ENCODE results near the gene UPK2. TPM values are rescaled to one million over a fixed set of nuclear protein-coding genes. Genes with fewer than 3 reads are reported as not detected.

UPK2 gene
- total RNA-seq (2014; rRNA removed; shearing (Covaris generic)), result 0.31 TPM in 1 of 2 replicates, not detected in the other

DNA sequence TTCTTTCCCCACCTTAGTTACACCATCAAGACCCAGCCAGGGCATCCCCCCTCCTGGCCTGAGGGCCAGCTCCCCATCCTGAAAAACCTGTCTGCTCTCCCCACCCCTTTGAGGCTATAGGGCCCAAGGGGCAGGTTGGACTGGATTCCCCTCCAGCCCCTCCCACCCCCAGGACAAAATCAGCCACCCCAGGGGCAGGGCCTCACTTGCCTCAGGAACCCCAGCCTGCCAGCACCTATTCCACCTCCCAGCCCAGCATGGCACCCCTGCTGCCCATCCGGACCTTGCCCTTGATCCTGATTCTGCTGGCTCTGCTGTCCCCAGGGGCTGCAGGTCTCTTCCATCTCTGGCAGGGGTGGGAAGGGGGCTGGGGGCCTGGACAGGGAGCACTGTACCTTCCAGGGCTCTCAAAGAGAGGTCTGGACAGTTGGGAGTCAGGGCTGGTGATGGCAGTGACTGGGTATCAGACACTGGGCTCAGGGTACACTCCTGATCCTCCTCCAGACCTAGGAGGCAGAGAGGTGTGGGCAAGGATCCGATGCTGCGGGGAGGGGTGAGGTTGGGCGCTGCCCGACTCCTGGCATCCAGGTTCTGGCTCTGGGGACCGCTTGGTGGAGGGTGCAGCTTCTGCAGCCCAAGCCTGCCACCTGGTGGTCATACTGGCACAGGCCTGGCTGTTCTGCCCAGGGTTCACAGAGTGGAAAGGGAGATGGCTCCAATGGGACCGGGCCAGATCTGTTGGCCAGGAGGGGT is at the start of gene UPK2:
Gene UPK2, plus strand, starts transcription at position 205 of the 753 bp plus-strand sequence. Its CDS starts 53 bp downstream, at position 258.
- peak; percentile 97 for DNase-seq (ENCODE audit: low spot score)

DNA sequence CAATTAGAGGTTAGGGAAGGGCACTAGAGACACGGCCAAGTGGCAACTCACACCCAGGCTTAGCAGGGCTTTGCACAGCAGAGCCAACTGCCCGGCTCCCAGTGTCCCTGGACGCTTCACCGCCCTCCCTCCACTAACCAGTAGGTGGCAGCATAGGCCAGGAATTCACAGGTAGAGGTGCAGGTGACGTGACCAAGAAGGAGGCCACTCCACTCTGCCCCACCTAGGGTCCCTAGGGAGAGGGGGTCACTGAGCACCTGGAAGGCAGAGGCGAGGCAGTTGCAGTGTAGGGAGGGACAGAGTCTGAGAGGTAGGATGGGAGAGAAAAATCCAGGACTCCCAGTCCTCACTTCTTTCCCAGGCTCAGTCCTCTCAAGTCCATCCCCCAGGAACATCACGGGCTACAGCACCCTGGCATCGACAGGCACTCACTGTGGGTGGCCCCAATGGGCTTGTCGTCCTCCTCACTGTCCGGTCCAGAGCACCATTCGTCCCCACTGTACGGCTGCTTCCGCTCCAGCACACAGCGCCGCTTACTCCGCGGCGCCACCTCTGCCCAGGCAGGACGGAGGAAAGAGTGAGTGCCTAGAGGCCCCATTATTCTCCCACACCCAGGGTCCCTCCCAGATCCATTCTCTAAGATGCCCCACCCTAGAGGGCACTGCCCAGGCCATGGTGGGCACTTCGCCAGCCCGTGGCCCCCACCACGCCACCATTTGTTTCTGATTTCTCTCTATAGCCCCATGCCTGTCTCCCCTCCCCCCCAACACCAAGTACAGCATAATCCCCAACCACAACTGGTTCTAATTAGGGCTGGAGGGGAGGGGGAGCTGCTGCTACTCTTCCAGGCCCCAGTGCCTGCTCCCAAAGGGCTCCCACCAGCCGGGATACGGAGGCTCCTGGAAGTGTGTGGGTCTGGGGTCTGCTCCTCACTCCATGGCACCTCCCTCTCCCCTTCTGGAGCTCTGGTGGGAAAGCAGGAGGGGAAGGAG is 48.8 kb upstream of the UPK2 start:
- peak; percentile 98 for DNase-seq (ENCODE audit: low spot score)

DNA sequence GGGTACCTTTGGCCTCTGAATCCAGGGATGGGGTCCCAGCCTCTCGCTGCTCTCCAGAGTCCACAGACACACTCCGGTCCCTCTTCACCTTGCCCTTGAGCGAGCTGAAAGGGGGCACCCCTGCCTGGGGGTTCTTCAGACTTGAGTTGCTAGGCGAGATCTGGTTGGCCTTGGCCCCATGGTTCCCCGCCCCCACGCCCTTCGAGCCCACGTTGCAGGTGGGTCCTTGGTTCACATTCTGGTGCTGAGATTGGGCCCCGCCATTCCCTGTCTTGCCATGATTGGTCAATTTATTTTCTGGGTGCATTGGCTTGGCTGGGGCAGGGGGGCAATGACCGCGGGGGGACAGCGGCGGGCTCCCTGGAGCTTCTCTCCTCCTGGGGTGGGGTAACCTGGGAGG is 47.8 kb upstream of the UPK2 start:
- DNase-seq (ENCODE audit: low spot score), result no peak

DNA sequence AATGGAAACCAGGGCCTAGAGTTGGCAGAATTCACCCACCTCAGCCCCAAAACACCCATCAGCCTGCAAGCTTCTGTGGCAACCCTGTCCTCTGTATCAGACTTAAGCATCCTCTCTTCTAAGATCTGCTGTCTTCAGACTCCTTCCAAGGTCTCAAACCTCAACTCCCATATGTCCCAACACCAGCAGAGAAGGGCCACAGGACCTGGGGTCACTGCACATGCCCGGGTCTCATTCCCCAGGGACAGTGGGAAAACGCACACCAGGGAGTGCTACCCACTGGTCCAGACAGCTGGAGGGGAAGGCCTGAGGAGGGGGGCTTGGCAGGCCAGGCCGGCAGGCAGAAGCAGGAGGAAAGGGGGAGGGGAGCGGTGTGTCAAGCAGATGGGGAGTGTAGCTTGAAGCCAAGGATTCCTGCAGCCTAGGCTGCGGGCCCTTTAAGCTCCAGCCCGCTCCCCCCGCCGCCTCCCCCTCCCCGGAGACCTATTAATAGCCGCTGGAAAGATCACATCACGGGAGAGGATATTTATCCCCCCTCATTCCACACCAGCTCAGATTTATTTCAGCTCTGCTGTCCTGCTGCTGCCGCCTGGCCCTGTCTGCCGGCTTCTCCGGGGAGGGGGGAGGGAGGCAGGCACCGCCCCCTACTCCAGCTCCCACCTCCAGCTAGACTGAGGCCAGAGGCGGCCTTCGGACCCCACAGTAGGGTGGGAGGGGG is 47.0 kb upstream of the UPK2 start:
- DNase-seq (ENCODE audit: low spot score), result peak; percentile 60

DNA sequence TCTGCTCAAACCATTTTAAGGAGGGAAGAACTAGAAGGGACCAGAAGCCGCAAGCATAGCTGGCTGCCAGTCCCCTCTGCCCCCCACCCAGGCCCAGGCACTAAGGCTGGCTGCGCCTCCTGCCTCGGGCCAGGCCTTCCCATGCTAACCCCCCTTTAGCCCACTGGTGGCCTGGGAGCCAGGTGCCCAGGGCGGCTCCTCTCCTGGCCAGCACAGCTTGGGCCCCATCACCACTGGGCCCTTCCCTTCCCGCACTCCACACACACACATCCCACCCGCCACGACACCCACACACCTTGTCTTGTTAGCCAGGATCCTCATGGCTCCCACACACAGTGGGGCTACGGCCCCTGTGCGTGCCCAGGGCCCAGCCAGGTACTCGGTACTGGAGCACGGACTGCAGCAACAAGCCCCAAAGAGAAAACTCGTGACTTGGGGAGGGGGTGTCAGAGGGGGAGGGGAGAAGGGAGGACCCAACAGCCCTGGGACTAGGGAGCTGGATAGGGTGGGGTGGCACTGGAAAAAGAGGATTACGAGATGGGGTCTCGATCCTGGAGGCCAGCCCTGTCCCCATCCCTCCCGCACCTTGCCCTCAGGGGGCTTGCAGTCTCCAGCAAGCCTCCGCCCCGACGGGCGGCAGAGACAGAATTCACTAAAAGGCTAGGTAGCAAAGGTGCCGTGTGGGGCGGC is 46.3 kb upstream of the UPK2 start:
- DNase-seq (ENCODE audit: low spot score), result peak; percentile 42

- peak; percentile 87 for DNase-seq (ENCODE audit: low spot score)
Measured at GRCh38 chr11:118910309-118911112, 45.6 kb upstream of the UPK2 start.

- DNase-seq (ENCODE audit: low spot score), result peak; percentile 87
Measured at GRCh38 chr11:118911113-118911879, 44.8 kb upstream of the UPK2 start.

- DNase-seq (ENCODE audit: low spot score), result peak; percentile 98
Measured at GRCh38 chr11:118911880-118912741, 44.0 kb upstream of the UPK2 start.

DNA sequence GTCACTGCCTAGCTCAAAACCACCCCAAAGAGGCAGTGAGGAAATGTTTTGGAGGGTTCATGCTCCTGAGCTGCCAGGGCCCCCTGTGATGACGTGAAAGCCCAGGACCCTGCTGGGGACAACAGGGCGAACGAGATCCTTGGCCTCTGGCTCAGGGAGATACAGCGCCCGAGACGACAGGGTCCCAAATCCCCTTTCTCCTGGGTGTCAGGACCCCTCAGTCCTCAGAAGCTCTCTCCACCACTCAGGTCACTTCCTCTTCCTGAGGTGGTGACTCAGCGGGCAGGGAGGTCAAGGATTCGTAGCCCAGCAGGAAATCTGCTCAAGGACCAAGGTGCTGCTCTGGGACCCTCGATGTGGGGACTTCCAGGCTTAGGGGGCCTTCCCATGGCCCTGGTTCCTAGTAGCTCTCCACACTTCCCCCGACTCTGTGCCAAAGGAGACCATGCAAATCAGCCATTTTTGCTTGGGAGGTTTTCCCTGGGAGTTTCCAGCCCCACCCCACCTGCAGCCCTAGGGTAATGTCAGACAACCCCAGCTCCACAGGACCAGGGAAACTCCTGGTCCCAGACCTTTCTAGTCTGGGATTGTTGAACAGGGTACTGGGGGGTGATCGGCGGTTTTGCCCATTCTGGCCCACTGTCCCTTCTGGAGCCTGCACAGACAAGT is 43.2 kb upstream of the UPK2 start:
- peak; percentile 75 for DNase-seq (ENCODE audit: low spot score)

DNA sequence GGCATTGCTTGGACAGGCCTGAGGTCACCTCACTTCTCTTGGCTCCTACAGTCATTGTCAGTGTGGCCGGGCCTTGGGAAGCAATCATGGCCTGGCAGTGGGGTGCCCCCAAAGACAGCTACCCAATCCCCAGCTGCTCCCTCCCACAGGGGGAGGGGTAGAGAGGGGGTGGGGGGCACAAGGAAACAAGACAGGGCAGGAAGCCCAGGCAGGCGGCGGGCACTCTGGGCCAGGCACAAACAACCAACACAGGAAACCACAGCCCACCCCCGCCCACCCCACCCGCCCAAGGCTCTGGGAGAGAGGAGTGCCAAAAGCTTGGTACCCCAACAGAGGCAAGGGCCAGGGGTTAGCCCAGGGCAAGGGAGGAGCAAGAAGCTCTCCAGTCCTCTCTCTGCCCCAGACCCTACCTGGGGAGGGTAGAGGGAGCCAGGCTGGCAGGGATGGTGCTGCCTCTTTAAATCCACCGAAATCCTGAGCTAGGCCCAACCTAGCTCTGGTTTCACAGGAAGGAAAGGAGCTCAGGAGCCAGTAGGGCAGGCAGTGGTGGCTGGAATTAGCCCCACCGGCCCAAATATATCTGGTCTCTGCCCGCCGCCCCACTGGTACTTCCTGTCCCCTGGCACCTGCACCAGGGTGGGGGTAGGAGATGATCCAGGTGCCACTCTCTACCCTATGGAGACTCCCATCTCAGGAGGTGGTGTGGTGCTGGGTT is 42.5 kb upstream of the UPK2 start:
- no peak for DNase-seq (ENCODE audit: low spot score)

DNA sequence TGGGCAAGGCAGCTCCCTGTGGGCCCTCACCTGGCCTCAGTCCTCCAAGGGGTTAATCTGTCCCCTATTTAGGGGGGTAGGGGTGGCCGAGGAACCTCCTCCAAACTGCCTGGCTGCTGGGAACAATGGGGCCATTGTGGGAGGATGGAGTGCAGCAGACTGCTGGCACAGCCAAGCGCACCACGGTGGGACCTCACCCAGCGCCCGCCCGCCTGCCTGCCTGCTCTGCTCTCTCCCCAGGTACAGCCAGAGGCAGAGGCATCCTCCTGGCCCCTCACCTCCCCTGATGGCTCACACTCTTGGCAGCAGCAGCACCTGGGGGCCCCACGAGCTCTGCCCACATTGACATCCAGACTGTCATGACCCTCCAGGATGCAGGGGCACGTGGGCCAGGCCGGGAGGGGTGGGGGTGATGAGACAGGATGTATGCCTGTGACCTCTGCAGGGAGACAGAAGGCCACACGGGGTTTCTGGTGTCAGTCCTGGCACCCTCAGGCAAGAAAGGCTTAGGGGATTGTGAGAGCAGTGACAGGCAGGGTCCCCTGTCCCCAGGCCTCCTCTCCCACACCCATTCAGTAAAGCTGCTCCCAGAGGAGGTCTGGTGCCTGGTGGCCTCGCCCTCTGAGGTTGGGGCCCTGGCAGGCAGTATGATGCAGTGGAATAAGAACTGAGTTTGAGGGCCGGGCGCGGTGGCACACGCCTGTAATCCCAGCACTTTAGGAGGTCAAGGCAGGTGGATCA is 41.8 kb upstream of the UPK2 start:
- peak; percentile 87 for DNase-seq (ENCODE audit: low spot score)

GRCh38 chr11:118914987-118915386 is 41.1 kb upstream of the UPK2 start:
- no peak for DNase-seq (ENCODE audit: low spot score)

DNA sequence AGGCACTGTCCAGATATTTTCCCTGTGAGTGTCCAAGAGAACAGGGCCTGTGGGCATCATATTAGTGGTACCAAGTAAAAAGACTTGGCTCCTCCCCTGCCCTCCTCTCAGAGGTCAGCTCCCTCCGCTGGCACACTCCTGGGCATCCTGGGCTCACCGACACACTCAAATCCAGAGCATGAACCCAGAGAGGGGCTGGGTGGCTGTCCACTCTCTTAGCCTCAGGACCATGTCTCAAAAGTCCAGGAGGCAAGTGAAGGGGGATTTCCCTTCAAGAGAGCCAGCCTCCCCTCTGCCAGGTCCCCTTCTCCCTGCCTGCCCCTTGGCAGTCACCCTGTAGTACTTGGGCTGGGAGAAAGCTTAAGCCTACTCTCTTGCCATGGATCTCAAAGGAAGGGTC is 40.7 kb upstream of the UPK2 start:
- no peak for DNase-seq (ENCODE audit: low spot score)

DNA sequence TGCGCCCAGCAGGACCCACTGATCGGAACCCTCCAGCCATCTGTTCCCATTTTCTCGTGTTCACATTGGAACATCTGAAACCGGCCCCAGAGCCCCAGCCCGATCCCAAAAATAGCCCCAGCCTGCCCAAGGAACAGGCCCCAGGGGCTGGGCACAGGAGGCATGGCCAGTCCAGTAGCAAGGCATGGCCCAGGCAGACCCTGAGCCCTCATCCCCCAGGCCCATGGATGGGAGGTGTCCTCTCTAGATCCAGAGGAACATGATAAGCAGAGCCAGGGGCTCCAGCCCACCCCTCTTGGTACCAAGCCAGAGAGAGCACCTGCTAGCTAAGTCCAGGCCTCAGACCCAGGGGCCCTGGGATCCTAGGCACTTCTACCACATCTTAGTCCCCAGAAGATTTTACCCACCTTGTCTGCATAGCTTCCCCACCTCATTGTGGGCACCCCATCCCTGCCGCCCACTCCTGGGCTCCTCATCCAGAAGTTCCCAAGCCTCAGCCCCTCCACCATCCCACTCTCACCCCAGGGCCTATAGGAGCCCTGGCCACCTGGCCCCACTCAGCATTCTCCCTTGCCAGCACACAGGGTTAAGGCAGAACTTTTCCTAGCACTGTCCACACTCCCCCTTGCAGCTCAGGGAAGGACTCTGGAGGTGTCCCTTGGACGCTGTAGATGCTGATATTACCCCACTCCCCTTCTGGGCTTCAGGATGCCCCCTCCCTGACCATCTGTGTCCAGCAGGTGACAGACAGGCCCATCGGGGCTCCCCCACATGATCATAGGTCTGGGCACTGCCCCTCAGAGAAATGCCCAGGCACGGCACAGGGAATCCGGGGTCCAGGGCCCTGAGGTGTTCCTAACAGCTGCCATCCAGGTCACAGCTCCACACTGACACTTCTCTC is 39.9 kb upstream of the UPK2 start:
- DNase-seq (ENCODE audit: low spot score), result no peak

DNA sequence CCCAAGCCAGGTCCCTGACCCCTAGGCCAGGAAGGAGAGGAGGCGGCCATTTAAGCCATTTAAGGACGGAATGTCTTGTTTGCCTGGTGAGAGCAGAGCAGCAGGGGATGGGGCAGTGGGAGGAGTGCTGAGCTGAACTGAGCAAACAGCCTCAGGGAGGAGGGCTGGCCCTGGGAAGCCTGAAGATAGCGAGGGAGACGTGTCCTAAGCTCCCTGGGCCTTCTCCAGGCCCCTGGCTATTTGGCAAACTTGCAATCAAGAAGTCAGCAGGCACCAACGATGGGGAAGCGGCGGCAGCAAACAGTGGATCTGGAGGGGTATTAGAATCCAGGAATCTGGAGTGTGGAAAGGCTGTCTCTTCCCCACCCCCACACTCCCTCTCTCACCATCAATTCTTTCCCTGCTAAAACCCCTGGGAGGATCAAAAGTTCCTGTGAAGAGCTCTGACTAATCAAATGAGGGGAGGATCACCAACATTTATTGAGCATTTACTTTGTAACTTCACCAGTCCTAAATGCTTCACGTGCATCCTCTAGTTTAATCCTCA is 39.2 kb upstream of the UPK2 start:
- no peak for DNase-seq (ENCODE audit: low spot score)

Data from HT-29 (cell line).